Psoas muscle (tissue), 8 donors: Measurements from ENCODE around the gene KISS1R. TPM values are rescaled to one million over a fixed set of nuclear protein-coding genes. Genes with fewer than 3 reads are reported as not detected.

Experiments used
- ATAC-seq, 4 donors: fragments of 200-7000 bp; cut with Tn5 transposase; one replicate each; pipeline ENCODE4 v1.9.1; 2020; ENCODE audit warnings: moderate library complexity in 3 of 4, mild to moderate bottlenecking in 2 of 4
- DNase-seq, 2 donors: peaks; one replicate each; pipeline ENCODE4 v3.0.0-alpha.2; 2020
- H3K27ac ChIP-seq: fragments of 200-600 bp; one replicate; pipeline ENCODE4 v1.8.0; 2022
- H3K27me3 ChIP-seq, 3 donors: fragments of 200-600 bp in 1 of 3; one replicate each; pipeline versions ENCODE4 v1.6.1 to v1.8.0; 2013 to 2022; ENCODE audit warnings: low read length in 2 of 3, mild to moderate bottlenecking in 2 of 3, moderate library complexity in 1 of 3; ENCODE audit not compliant: insufficient read depth in 3 of 3
- H3K36me3 ChIP-seq, 2 donors: fragments of 200-600 bp in 1 of 2; one replicate each; pipeline versions ENCODE4 v1.6.1 to v1.8.0; 2013 to 2022; ENCODE audit warnings: low read depth in 1 of 2, mild to moderate bottlenecking in 1 of 2, moderate library complexity in 1 of 2; ENCODE audit not compliant: insufficient read depth in 1 of 2
- H3K4me1 ChIP-seq: fragments of 200-600 bp; one replicate; pipeline ENCODE4 v1.8.0; 2022
- H3K4me3 ChIP-seq: fragments of 200-600 bp; one replicate; pipeline ENCODE4 v1.8.0; 2022; ENCODE audit warnings: mild to moderate bottlenecking
- H3K9me3 ChIP-seq: fragments of 200-600 bp; one replicate; pipeline ENCODE4 v1.8.0; 2022
- WGBS, 3 donors: extraction: QIAGEN DNeasy Blood & Tissue Kit; methylation state at CpG; one replicate each; pipeline versions ENCODE4 v1.1.6 to v1.1.7; 2013; 5-methylcytosine and 5-hydroxymethylcytosine counted together
- intact Hi-C, 2 donors: fragments of 100-400 bp; cut with DNase I; formaldehyde crosslinking; loops; one replicate each; pipeline versions ENCODE4 v1.11.0 to v1.14.2; 2022
- polyA plus RNA-seq, 3 donors: library from polyadenylated mRNA; stranded (reverse); fragments of 200-250 nt; gene quantifications; one replicate each; pipeline ENCODE4 v1.2.3, GENCODE V29; 2013
- total RNA-seq, 4 donors: library from RNA; stranded (reverse); fragmentation: NEBNext Ultra II Directional in 2 of 4; extraction: Animal tissue kit (Norgen Biotek cat#: 25700) in 2 of 4; gene quantifications; one replicate each; pipeline versions ENCODE4 v1.2.1 to v1.2.4, GENCODE V29; 2021 to 2023
- TF ChIP-seq, protein P1 (sequence below): fragments of 200-600 bp; IDR thresholded peaks from one replicate; pipeline ENCODE4 v1.8.0; 2022; ENCODE audit warnings: antibody characterized with exemption
- donor health status: healthy with polysubstance abuse.
- donor health status: DM: no; HTN: no; CAD: no; lungs with moderate emphysema.
- donor health status: Bipolar disorder and iron deficiency.
- donor health status: healthy.
- donor health status: DM: yes; HTN: yes; CAD: no.
- donor health status: DM: no; HTN: no; CAD: no.
- donor health status: DM: no; HTN: no; CAD: no.
- donor health status: DM: yes; HTN: yes; CAD: no.

KISS1R gene
- total and polyA plus RNA-seq, 7 donors: 0.16 TPM; not detected in 6

DNA sequence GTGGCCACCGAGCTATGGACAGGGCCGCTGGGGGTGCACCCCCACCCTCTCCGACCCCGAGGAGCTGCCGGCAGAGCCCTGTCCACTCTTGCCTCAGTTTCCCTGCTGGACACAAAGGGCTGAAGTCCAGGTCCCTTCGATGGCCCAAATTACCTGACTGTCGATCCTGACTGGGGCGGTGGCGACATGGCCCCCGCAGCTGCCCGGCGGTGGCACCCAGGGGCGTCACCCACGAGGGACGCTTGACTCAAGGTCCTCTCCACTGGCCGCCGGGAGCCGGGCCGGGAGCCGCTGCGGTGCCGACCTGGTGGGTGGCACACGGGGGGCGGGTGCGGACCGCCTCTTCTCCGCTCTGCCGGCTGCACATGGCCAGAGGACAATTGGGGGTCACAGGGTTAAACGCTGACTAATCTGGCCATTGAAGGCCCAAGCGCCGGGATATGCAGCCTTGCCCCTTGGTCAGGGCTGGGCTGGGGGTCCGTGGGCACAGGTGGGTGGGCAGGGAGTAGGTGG lies 25.1 kb downstream of the KISS1R start:
- H3K27me3 ChIP-seq: peaks cover 0 to 1% (median 0%) of the 10 kb centered on the region in 3 donors
- no peak overlapping the region for H3K4me3 ChIP-seq
- TF ChIP-seq, protein P1, sequence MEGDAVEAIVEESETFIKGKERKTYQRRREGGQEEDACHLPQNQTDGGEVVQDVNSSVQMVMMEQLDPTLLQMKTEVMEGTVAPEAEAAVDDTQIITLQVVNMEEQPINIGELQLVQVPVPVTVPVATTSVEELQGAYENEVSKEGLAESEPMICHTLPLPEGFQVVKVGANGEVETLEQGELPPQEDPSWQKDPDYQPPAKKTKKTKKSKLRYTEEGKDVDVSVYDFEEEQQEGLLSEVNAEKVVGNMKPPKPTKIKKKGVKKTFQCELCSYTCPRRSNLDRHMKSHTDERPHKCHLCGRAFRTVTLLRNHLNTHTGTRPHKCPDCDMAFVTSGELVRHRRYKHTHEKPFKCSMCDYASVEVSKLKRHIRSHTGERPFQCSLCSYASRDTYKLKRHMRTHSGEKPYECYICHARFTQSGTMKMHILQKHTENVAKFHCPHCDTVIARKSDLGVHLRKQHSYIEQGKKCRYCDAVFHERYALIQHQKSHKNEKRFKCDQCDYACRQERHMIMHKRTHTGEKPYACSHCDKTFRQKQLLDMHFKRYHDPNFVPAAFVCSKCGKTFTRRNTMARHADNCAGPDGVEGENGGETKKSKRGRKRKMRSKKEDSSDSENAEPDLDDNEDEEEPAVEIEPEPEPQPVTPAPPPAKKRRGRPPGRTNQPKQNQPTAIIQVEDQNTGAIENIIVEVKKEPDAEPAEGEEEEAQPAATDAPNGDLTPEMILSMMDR: no peak
- H3K9me3 ChIP-seq: no peaks in the 10 kb centered on the region
- DNase-seq: no peak
- no peaks in the 10 kb centered on the region for H3K36me3 ChIP-seq
- peaks cover 10% of the 10 kb centered on the region for H3K4me1 ChIP-seq
- WGBS, 3 donors: 86 to 92% (median 91%) methylated on average over 32 of the region's 32 CpGs
- intact Hi-C loops: no loop called here
- ATAC-seq: no peak
- H3K27ac ChIP-seq: no peak overlapping the region

DNA sequence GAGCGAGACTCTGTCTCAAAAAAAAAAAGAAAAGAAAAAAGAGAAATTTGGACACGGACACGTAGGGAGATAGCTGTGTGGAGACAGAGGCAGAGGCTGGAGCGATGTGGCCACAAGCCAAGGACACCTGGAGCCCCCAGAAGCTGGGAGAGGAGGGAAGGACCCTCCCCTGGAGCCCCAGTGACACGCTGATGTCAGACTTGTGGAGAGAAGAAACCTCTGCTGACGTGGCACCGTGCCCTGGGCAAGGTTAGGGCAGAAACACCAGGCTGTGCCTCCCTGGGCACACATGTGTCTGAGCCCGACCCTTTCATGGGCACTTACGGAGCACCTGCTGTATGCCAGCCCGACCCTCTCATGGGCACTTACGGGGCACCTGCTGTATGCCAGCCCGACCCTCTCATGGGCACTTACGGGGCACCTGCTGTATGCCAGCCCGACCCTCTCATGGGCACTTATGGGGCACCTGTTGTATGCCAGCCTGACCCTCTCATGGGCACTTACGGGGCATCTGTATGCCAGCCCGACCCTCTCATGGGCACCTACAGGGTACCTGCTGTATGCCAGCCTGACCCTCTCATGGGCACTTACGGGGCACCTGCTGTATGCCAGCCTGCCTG lies 26.5 kb downstream of the KISS1R start:
- no peaks in the 10 kb centered on the region for H3K9me3 ChIP-seq
- H3K4me1 ChIP-seq: peaks cover 10% of the 10 kb centered on the region
- TF ChIP-seq, protein P1: no peak
- WGBS, 3 donors: 92 to 97% (median 96%) methylated on average over 17 of the region's 17 CpGs
- DNase-seq: no peak
- no peak overlapping the region for H3K4me3 ChIP-seq
- no peak for ATAC-seq
- intact Hi-C loops: no loop called here
- peaks cover 0 to 1% (median 0%) of the 10 kb centered on the region in 3 donors for H3K27me3 ChIP-seq
- H3K36me3 ChIP-seq: no peaks in the 10 kb centered on the region
- no peak overlapping the region for H3K27ac ChIP-seq

DNA sequence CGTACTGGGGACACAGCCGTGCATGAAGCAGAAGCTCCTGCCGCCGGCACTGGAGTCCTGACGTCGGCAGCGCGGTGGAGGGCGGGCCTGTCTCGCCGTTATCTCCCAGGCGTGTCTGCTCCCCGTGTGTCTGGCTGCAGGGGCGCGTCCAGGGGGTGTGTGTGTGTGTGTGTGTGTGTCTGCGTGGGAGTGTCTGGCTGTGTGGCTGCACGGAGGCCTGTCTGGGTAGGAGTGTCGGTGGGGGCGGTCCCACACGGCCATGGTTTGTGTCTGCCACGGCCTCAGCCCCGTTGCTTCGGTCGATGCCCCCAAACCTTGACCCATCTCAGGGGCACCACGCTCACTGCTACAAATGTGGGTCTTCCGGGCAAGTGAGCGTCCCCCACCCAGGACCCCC lies 27.0 kb downstream of the KISS1R start:
- TF ChIP-seq, protein P1: no peak
- WGBS, 3 donors: 84 to 91% (median 89%) methylated on average over 22 to 27 of the region's 27 CpGs
- Histone ChIP-seq H3K4me1 (peaks cover 10% of the 10 kb centered on the region), H3K27me3 (peaks cover 0 to 1% (median 0%) of the 10 kb centered on the region in 3 donors), H3K36me3 (no peaks in the 10 kb centered on the region), H3K4me3 (no peak overlapping the region), H3K9me3 (no peaks in the 10 kb centered on the region), H3K27ac (no peak overlapping the region)
- DNase-seq: no peak
- intact Hi-C loops: no loop called here
- ATAC-seq: no peak

DNA sequence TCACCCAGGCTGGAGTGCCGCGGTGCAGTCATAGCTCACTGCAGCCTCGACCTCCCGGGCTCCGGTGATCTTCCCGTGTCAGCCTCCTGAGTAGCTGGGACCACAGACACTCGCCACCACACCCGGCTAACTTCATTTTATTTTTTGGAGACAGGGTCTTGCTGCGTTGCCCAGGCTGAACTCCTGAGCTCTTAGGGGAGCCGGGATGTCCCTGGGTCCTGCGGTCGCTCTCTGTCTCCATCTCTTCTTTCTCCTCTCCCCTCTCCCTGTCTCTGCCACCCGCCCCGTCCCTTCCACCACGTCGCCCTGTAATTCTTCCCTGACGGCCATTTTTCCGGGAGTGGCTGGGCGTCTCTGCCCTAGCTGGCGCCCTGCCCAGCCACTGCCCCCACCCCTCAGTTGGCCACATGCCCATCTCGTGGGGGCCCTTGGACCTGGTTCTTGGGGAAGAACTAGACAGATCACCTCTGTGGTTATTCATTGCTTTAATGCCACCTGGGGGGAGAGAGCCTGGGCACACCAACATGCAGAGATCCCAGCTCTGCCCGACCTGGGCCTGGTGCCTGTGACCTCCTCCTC lies 27.6 kb downstream of the KISS1R start:
- Histone ChIP-seq H3K27ac (no peak overlapping the region), H3K4me1 (peaks cover 10% of the 10 kb centered on the region), H3K4me3 (no peak overlapping the region), H3K9me3 (no peaks in the 10 kb centered on the region), H3K36me3 (no peaks in the 10 kb centered on the region), H3K27me3 (peaks cover 0 to 1% (median 0%) of the 10 kb centered on the region in 3 donors)
- 68 to 76% (median 73%) methylated on average over 22 of the region's 22 CpGs for WGBS, 3 donors
- DNase-seq: no peak
- ATAC-seq: no peak
- TF ChIP-seq, protein P1: no peak
- intact Hi-C loops: no loop called here
